ENCODE results near the gene NDUFB4.
A peak's percentile ranks its signal among the peaks of the same experiment; 100 is the strongest.

NDUFB4 gene

GRCh38 chr3:120640231-120640630, 44.1 kb downstream of the NDUFB4 start:
- DNase-seq = no peak

- DNase-seq = no peak
Measured at GRCh38 chr3:120641696-120642246, 45.6 kb downstream of the NDUFB4 start.

GRCh38 chr3:120642368-120642948, 46.3 kb downstream of the NDUFB4 start:
- peak; percentile 87 to 96 for DNase-seq

GRCh38 chr3:120645083-120645845, 49.1 kb downstream of the NDUFB4 start:
- DNase-seq = peak; percentile 68 to 86

- DNase-seq = peak; percentile 19 to 45
Measured at GRCh38 chr3:120646771-120647432, 50.8 kb downstream of the NDUFB4 start.

- DNase-seq = no peak
Measured at GRCh38 chr3:120648290-120648689, 52.2 kb downstream of the NDUFB4 start.

- DNase-seq = peak; percentile 73 to 94
Measured at GRCh38 chr3:120649830-120650233, 53.7 kb downstream of the NDUFB4 start.

- DNase-seq = no peak
Measured at GRCh38 chr3:120650311-120650710, 54.2 kb downstream of the NDUFB4 start.

Data from inflammatory macrophage treated with lipopolysaccharide for 1 hour (primary cell).